ENCODE measurements around the gene GNG11. TPM values are rescaled to one million over a fixed set of nuclear protein-coding genes. Genes with fewer than 3 reads are reported as not detected.

The GNG11 gene
- total and polyA plus RNA-seq, 10 of the 15 experiments (the other 5 are each of a cell fraction or from before 2014, with no cell fraction given) = 0.15 to 2.4 (median 0.84) TPM

- in situ Hi-C loops (cut with MboI) = no loop called here
- Histone ChIP-seq H3K36me3 (ENCODE audit: control insufficient read depth in 2 of 2, insufficient read depth in 2 of 2, low read length in 1 of 2) (no peaks in the 10 kb centered on the region), H3K27ac (ENCODE audit: control insufficient read depth, insufficient read depth) (no peak overlapping the region), H3K4me1 (ENCODE audit: control insufficient read depth, insufficient read depth, low read length) (no peaks in the 10 kb centered on the region), H3K27me3 (replicated peaks in 1 of 2; ENCODE audit: control insufficient read depth in 2 of 2, insufficient read depth in 2 of 2, low read length in 1 of 2) (no peaks in the 10 kb centered on the region), H3K9me3 (replicated peaks; ENCODE audit: control insufficient read depth, insufficient read depth, low read length) (no peaks in the 10 kb centered on the region), H3K4me3 (no peak overlapping the region), H3K79me2 (ENCODE audit: control insufficient read depth, insufficient read depth, low read length) (no peaks in the 10 kb centered on the region), H3K4me2 (ENCODE audit: control insufficient read depth, insufficient read depth) (0 out of 2 replicates have a peak overlapping the region, but pooled peaks have one; percentile 19), H3K9ac (ENCODE audit: control insufficient read depth, insufficient read depth, low read length) (no peak overlapping the region), H4K20me1 (ENCODE audit: control insufficient read depth, insufficient read depth) (no peaks in the 10 kb centered on the region), H2AFZ (ENCODE audit: control insufficient read depth, low read depth, low read length) (no peak overlapping the region)
- ChIA-PET RAD21 (ENCODE audit: unreplicated experiment) (no interaction called here), POLR2A (no interaction called here), CTCF (interaction anchor here (0.7 to 1.4 kb wide), 2 partner anchors 8 to 130 kb away, joined by 3 read pairs; no protein-coding TSS in a partner anchor), SMC1A (ENCODE audit: uncharacterized antibody, unreplicated experiment) (interaction anchor here (0.9 kb wide), 1 partner anchor 15 kb away, joined by 3 read pairs; no protein-coding TSS in a partner anchor)
- BruUV-seq (replicated peaks) = no TSS peak
- intact Hi-C loops (cut with micrococcal nuclease; ENCODE audit: unreplicated experiment) = no loop called here
- FAIRE-seq (no peak), ATAC-seq (peak; percentile 56), DNase-seq (ENCODE audit: low read depth, low spot score) (no peak)
- TF ChIP-seq ATF3 (IDR thresholded peaks at IDR 0.05; ENCODE audit: borderline replicate concordance, extremely low read depth, low read depth, low read length) = no peak
- no peak for TF ChIP-seq NR2F1 (conservative IDR thresholded peaks at IDR 0.05)
- TF ChIP-seq HDAC2 (IDR thresholded peaks at IDR 0.05) = no peak
- TF ChIP-seq SRF (IDR thresholded peaks at IDR 0.05; ENCODE audit: low read depth in 2 of 2, low read length in 2 of 2) = no peak
- no peak for TF ChIP-seq GABPA (IDR thresholded peaks at IDR 0.05; ENCODE audit: low read depth)
- TF ChIP-seq, protein P1, sequence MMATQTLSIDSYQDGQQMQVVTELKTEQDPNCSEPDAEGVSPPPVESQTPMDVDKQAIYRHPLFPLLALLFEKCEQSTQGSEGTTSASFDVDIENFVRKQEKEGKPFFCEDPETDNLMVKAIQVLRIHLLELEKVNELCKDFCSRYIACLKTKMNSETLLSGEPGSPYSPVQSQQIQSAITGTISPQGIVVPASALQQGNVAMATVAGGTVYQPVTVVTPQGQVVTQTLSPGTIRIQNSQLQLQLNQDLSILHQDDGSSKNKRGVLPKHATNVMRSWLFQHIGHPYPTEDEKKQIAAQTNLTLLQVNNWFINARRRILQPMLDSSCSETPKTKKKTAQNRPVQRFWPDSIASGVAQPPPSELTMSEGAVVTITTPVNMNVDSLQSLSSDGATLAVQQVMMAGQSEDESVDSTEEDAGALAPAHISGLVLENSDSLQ (IDR thresholded peaks at IDR 0.05) = no peak
- TF ChIP-seq HDAC6 (IDR thresholded peaks at IDR 0.05; ENCODE audit: unreplicated experiment) = no peak
- TF ChIP-seq CHD4 (IDR thresholded peaks at IDR 0.05) = no peak
- no peak for TF ChIP-seq REST (IDR thresholded peaks at IDR 0.05; ENCODE audit: low read depth, low read length)
- TF ChIP-seq DPF2 (IDR thresholded peaks at IDR 0.05) = no peak
- 94% methylated on average over 1 of the region's 1 CpG for WGBS (ENCODE audit: insufficient coverage, insufficient replicate concordance, low lambda C conversion rate, missing lambda C conversion rate)
Observed at GRCh38 chr7:93957767-93958166, 36.2 kb downstream of the GNG11 start.

All from GM12878 (cell line).